Measurements from ENCODE around the gene DHRS1. TPM values are rescaled to one million over a fixed set of nuclear protein-coding genes. Genes with fewer than 3 reads are reported as not detected.

Gene DHRS1
- total RNA-seq, 4 donors from 2014 or later, result 8.2 to 33.0 (median 17.7) TPM

GRCh38 chr14:24316597-24316950 is 17.0 kb upstream of the DHRS1 start:
- H3K4me1 ChIP-seq, result peaks cover 0 to 50% (median 0%) of the 10 kb centered on the region in 3 donors
- peaks cover 65% of the 10 kb centered on the region for H3K27me3 ChIP-seq
- no peaks in the 10 kb centered on the region for H3K9me3 ChIP-seq
- 54% methylated on average over 6 of the region's 18 CpGs; no CpG with 5 or more reads in 1 of the 2 donors for WGBS, 2 donors (ENCODE audit: low coverage in 1 of 2)
- no peak for TF ChIP-seq POLR2AphosphoS5 (IDR thresholded peaks at IDR 0.05)
- TF ChIP-seq CTCF (IDR thresholded peaks at IDR 0.05), result no peak
- TF ChIP-seq POLR2A (IDR thresholded peaks at IDR 0.05), result no peak
- TF ChIP-seq EP300 (IDR thresholded peaks at IDR 0.05), result no peak
- H3K27ac ChIP-seq, result peak overlapping the region in 3 of 4 donors; percentile 28 to 30 (median 28)
- peak; percentile 9 for ATAC-seq
- H3K36me3 ChIP-seq, result peaks cover 0 to 2% of the 10 kb centered on the region in 2 donors
- H3K4me3 ChIP-seq, result peak overlapping the region in 1 of 2 donors; percentile 4

GRCh38 chr14:24315807-24316596 is 16.4 kb upstream of the DHRS1 start:
- Histone ChIP-seq H3K27me3 (peaks cover 65% of the 10 kb centered on the region), H3K36me3 (peaks cover 0 to 2% of the 10 kb centered on the region in 2 donors), H3K9me3 (no peaks in the 10 kb centered on the region), H3K27ac (peak overlapping the region in 3 of 4 donors; percentile 28 to 61 (median 30)), H3K4me1 (peaks cover 0 to 56% (median 0%) of the 10 kb centered on the region in 3 donors), H3K4me3 (peak overlapping the region in 1 of 2 donors; percentile 4)
- peak; percentile 67 for ATAC-seq
- 16% methylated on average over 13 of the region's 70 CpGs; no CpG with 5 or more reads in 1 of the 2 donors for WGBS, 2 donors (ENCODE audit: low coverage in 1 of 2)
- TF ChIP-seq EP300 (IDR thresholded peaks at IDR 0.05), result no peak
- peak in 1 of 2 donors; percentile 19 for TF ChIP-seq POLR2A (IDR thresholded peaks at IDR 0.05)
- no peak for TF ChIP-seq POLR2AphosphoS5 (IDR thresholded peaks at IDR 0.05)
- TF ChIP-seq CTCF (IDR thresholded peaks at IDR 0.05), result peak in 2 of 4 experiments; percentile 28 to 41

- H3K9me3 ChIP-seq, result no peaks in the 10 kb centered on the region
- H3K4me1 ChIP-seq, result peaks cover 0 to 62% (median 4%) of the 10 kb centered on the region in 3 donors
- WGBS, 2 donors (ENCODE audit: low coverage in 1 of 2), result 76 to 86% methylated on average over 1 to 3 of the region's 10 CpGs
- no peak for ATAC-seq
- TF ChIP-seq CTCF (IDR thresholded peaks at IDR 0.05) (no peak), POLR2AphosphoS5 (IDR thresholded peaks at IDR 0.05) (no peak)
- H3K36me3 ChIP-seq, result peaks cover 0 to 2% of the 10 kb centered on the region in 2 donors
- H3K27ac ChIP-seq, result peak overlapping the region in 3 of 4 donors; percentile 28 to 61 (median 30)
- peaks cover 60% of the 10 kb centered on the region for H3K27me3 ChIP-seq
- H3K4me3 ChIP-seq, result no peak overlapping the region
Observed at GRCh38 chr14:24315243-24315806, 15.7 kb upstream of the DHRS1 start.

- 33 to 73% methylated on average over 1 to 5 of the region's 5 CpGs for WGBS, 2 donors (ENCODE audit: low coverage in 1 of 2)
- Histone ChIP-seq H3K27me3 (peaks cover 52% of the 10 kb centered on the region), H3K9me3 (no peaks in the 10 kb centered on the region), H3K27ac (peak overlapping the region in 2 of 4 donors; percentile 28 to 30), H3K4me1 (peaks cover 0 to 70% (median 12%) of the 10 kb centered on the region in 3 donors), H3K4me3 (no peak overlapping the region), H3K36me3 (no peaks in the 10 kb centered on the region)
- ATAC-seq, result no peak
- no peak for TF ChIP-seq POLR2AphosphoS5 (IDR thresholded peaks at IDR 0.05)
- TF ChIP-seq POLR2A (IDR thresholded peaks at IDR 0.05), result no peak
- TF ChIP-seq CTCF (IDR thresholded peaks at IDR 0.05), result no peak
- no peak for TF ChIP-seq EP300 (IDR thresholded peaks at IDR 0.05)
Observed at GRCh38 chr14:24314377-24315193, 15.0 kb upstream of the DHRS1 start.
